Medulla oblongata (tissue), 1 donor: ENCODE results near the gene ALDH5A1.
A peak's percentile ranks its signal among the peaks of the same experiment; 100 is the strongest.
"Not testable (repeated sequence)": the region's sequence is repeated elsewhere in the genome, so short reads cannot be mapped to it uniquely, and the experiment has no call there.

Experiments
- DNase-seq: peaks from one replicate; pipeline ENCODE4 v3.0.0-alpha.2; 2015; ENCODE audit errors: extremely low spot score

ALDH5A1 gene

DNA sequence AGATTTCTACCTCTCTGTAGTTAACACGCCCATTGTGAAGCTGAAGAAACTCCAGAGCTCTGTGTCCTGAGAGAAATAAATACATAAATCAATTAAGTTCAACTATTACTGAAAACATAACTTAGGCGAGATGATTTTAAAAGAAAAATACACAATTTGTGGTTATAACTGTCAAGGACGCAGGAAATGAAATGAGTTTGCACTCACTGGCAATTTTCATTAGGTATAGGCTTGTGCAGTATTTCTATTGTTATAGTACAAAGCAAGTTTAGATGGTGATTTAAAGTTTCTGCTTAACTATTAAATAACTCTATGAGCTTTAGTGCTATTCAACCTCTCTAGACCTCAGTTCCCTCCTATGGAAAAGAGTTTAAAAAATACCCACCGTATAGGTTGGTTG lies 8.7 kb upstream of the ALDH5A1 start:
- no peak for DNase-seq

GRCh38 chr6:24489470-24489869 lies 5.3 kb upstream of the ALDH5A1 start, which contains the start of gene GPLD1:
Gene GPLD1, minus strand, starts transcription at chr6:24489578. Its CDS starts 67 bp downstream, at chr6:24489511.
- no peak for DNase-seq

GRCh38 chr6:24489881-24490280 lies 4.9 kb upstream of the ALDH5A1 start:
- DNase-seq: no peak

- DNase-seq: no peak
Measured at GRCh38 chr6:24490948-24491347, 3.8 kb upstream of the ALDH5A1 start.

- DNase-seq: no peak
Measured at GRCh38 chr6:24492475-24492874, 2.3 kb upstream of the ALDH5A1 start.

GRCh38 chr6:24493945-24494820 lies 586 bp upstream of the ALDH5A1 start:
- DNase-seq: no peak

- no peak for DNase-seq
Measured at GRCh38 chr6:24497254-24497970, 2.6 kb downstream of the ALDH5A1 start.

DNA sequence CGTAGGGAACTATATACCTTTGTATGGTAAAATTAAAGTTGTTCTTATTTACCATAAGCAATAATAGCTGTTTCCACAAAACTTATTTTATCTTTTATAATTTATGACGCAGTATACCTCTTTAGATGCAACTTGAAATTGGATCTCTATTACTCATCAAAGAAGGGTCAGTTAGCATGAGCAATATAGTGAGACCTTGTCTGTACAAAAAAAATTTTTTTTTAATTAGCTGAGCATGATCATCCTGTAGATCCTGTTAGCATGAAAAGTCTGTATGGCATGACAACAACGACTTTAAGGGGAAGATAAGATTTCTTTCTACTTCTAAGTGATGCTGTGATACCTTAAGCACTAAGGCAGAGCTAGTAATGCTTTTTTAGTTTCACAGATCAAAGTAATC lies 5.9 kb downstream of the ALDH5A1 start:
- no peak for DNase-seq

- no peak for DNase-seq
Measured at GRCh38 chr6:24501374-24501773, 6.6 kb downstream of the ALDH5A1 start.

DNA sequence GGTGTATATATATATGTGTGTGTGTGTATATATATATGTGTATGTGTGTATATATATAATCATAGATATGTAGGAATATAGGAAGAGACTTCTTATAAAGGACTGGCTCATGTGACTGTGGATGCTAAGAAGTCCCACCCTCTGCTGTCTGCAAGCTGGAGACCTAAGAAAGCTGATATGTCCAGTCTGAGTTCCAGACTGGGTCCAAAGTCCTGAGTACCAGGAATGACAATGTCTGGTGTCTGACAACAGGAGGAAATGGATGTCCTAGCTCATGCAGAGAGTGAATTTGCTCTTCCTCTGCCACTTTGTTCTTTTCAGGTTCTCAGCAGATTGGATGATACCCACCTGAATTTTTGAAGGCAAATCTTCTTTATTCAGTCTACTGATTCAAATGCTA lies 7.1 kb downstream of the ALDH5A1 start:
- no peak for DNase-seq

DNA sequence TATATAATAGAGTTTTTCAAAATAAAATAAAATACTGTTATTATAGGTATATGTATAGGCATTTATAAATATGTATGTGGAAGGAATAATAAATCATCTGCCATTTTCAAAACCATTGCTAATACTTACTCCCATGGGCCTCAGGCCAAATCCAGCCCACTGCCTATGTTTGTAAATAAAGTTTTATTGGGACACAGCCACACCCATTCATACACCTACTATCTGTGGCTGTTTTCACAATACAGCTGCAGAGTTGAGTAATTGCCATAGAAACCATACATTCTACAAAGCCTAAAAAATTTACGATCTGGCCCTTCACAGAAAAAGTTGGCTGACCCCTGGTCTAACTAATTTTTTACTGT lies 9.5 kb downstream of the ALDH5A1 start:
- DNase-seq: no peak

DNA sequence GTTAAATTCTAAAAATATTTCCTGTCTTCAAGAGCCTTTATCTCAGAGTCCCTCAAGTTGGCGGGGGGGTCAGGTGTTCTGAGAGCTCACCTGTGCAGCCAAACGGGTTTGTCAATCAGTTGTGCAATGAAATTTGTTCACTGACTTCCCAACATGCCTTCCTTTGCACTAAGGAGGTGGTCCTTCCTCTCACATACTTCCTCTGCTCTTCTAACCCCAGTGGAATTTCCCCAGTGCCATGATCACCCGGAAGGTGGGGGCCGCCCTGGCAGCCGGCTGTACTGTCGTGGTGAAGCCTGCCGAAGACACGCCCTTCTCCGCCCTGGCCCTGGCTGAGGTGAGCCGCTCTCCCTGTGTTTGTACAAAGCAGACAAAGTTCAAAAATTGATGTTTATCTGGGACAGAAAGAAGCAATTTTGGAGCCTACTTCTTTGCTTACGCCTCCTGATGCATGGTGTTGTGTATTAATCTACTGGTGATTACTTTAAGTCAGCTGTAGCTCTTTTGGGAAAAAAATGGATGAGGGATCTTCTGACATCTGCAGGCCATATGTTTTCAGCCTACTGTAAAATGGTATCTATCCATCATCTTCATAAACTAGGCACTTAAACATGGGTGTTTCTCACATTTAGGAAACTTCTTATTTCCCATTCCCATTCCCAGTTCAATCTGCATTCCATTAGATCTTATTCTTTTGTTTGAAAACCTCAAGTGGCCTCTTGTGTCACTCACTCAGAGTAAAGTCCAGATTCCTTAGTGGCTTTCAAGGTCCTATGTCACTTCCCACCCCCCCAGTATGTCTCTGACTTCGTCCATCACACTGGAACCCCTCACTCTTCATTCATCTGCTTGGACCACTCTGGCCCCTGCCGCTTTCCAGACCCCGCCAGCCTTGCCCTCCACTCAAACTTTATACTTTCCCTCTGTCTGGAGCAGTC lies 10.1 kb downstream of the ALDH5A1 start:
- DNase-seq: no peak

- DNase-seq: no peak
Measured at GRCh38 chr6:24506814-24507520, 12.2 kb downstream of the ALDH5A1 start.

GRCh38 chr6:24511976-24512375 lies 17.2 kb downstream of the ALDH5A1 start:
- DNase-seq: not testable (repeated sequence)

- DNase-seq: no peak
Measured at GRCh38 chr6:24513602-24514001, 18.8 kb downstream of the ALDH5A1 start.

- DNase-seq: peak; percentile 37
Measured at GRCh38 chr6:24517659-24518543, 23.1 kb downstream of the ALDH5A1 start.

DNA sequence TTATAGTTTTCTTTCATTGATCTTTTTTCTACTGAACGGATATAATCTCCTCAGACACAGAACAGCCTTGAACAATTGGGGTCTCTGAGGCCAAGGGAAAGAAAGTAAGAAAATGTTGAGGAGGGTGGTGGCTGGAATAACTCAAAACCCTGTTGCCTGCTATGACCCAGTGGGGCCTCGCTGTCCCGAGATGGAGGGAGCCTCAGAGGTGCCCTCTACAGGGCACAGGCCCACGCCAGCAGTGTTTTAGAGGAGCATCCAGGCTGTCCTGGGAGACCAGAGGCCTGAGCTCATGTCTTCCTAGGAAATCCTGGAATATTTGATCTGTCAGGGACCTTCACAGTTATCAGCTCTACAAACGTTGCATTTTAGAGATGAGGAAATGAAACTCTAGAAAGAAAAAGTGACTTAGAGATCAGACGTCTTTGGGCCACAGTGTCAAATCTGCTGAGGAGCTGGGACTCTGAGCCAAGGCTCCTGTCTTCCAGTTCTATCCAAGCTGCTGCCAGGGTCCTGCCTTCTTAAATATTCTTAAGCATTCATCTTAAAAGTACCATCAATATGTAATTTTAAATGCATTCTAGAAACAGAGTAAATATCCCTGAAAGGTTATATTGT lies 26.3 kb downstream of the ALDH5A1 start:
- DNase-seq: peak; percentile 21

- no peak for DNase-seq
Measured at GRCh38 chr6:24522228-24523176, 27.7 kb downstream of the ALDH5A1 start.

DNA sequence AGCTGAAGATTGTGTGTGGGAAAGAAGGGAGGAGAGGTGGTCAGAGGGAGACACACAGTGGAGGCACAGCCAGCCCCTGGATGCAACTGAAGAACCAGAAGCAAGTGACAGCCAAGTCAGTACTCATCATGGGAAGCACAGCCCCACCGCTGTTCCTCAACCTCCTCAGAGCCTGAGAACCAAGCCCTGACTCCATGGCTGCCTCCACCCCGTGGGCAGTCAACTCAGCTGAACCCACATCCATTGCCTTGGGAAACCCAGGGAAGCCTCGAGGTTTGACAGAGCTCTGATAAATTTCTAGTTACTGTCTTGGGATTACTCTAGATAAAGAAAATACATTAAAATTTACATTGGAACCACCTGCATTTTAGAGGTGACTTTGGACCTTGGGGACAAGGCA lies 29.6 kb downstream of the ALDH5A1 start:
- DNase-seq: no peak
